ENCODE results near the gene KCNC1.

KCNC1 gene

DNA sequence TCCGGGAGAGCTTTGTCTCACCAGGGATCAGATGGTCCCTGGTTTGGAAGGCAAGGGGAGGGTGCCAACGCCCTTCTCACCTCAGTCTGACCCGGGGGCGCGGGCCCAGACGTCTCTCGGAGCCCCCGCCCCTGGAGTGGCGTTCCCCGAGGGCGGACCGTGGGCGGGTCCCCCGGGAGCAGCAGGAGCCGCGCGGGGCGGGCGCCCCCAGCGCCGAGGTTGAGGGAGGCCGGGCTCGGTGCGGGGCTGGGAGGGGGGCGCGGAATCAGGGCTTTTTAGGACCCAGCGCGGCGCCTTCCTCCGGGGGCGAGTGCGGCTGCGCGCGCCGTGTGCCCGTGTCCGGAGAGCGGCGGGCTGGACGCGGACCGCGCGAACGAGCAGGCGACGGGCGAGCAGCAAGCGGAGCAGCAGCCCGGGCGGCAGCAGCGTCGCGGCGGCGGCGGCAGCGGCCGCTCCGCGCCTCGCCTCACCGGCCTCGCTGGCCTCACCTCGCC is at the start of gene KCNC1:
Gene KCNC1, plus strand, starts transcription at position 364 of the 494 bp plus-strand sequence. CDS start 1,222 bp downstream, outside the sequence.
- peak in 1 of 2 donors; percentile 43 for DNase-seq

DNA sequence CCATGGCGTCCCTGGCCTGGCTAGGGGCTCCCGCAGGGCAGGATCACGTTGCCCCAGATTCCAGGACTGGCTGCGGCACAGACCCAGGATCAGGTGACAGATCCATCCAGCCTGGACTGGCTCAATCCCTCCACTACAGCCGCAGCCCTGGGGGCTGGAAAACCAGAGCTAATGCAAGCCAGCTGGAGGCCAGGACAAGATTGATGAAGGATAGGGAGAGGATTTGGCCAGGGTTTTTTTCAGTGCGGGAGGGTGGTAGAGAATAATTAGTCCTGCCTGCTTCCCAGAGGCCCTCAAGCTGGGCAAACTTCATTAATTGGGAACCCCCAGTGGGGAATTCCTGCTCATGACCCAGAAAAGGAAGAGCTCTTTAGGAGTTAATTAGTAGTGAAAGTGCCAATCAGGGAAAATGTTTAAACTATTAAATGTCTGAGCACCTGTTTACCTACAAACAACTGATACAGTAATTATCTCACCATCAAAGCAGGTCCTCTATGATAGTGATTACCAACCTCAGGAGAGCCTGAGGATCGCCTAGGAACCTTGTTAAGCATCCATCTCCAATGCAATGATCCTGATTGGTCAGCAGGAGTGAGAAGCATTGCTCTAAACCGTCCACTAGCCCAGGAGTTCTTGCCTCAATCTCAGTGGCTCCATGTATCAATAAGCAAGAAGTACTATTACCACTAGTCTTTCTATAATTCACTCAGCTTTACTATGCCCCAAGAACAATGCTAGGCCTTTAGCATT is 48.2 kb upstream of the KCNC1 start:
- DNase-seq = no peak

DNA sequence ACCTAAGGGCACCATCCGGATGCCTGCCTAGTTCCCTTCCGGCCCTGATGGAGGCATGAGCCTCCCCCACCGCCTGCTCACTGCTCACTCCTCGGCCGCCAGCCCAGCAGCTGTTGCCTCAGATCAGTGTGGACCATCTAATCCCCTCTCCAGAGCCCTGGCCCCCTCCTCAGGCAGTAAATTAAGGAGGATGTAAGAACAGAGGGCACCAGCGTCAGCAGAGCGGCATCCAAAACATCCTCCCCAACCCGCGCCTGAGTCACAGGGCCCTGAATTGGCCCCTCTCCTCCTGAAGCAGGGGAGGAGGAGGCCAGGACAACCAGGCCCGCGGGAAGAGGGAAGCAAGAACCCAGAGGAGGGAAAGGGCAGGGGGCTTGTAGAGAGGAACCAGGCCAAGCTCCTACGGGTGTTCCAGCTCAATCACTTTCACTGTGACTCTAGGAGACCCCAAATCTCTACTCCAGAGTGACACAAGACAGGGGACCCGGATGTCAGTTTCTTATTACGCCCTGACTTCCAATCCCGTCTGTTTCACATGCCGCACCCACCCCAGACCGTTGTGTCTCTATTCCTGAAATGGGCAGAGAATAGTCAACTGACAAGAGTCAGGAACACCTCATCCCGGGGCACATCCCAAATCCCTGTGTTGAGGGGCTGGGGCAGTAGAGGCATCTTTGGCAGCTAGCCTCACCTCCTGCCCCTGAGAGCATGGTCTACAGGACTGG is 46.5 kb upstream of the KCNC1 start:
- DNase-seq = no peak

DNA sequence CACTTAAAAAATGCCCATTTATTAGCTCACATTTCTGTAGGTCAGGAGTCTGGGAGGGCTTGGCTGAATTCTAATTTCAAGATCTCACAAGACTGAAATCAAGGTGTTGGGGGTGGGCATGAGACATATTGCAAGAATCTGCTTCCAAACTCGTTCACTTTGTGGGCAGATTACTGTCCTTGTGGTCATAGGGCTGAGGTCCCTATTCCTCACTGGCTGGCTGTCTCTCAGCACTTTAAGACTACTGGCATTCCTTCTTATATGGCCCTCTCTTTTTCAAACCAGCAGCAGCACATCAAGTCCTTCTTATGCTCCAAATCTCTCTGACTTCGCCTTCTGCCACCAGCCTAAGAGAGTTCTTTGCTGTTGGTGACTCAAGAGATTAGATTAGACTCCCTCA is 43.0 kb upstream of the KCNC1 start:
- DNase-seq = no peak

DNA sequence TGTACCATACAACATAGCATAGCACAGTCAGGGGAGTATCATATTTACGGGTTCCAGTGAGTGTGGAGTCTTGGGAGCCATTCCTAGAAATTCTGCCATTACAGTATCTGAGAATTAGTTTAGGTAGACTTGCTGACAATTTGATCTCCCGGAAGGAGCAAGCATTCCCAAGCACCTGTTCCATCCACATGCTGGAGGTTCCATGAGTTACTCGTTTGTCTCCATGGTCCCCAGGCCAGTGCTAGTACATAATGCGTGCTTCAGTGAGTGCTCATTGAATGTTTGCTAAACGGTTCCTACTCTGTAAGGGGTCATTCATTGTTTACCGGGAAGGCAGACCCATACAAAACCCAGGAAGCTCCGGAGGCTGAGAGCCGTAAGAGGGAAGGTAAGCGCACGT is 42.6 kb upstream of the KCNC1 start:
- no peak for DNase-seq

DNA sequence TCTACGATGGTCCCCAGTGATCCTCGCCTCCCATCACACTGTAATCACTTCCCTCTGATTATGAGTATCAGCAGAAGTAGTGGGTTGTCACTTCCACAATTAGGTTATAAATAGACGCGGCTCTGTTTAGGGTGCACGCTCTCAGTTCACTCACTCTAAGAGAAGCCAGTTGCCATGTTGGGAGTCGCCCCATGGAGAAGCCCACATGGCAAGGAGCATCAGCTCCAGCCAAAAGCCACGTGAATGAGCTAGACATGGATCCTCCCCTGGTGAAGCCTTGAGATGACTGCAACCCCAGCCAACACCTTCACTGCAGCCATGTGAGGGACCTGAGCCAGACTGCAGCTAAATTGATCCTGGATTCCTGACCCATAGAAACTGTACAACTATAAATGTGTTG is 41.6 kb upstream of the KCNC1 start:
- no peak for DNase-seq

DNA sequence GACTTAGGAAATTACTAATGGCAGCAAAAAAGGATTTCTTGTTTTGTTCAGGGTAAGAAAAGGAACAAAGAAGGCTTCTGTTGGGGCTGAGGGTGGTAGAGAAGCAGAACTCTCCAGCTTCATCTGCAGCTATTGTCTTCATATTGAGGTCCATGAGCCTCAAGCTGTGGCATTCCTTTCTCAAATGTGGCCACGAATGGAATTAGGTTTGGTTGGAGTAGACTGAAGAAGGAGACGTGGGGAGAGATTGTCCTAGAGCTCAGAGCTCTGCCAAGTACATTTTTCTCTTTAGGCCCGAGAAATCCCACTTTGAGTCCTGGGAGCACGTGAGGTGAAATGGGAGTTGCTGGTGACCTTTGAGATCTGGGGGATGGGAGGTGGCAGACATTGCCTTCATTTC is 41.0 kb upstream of the KCNC1 start:
- no peak for DNase-seq

DNA sequence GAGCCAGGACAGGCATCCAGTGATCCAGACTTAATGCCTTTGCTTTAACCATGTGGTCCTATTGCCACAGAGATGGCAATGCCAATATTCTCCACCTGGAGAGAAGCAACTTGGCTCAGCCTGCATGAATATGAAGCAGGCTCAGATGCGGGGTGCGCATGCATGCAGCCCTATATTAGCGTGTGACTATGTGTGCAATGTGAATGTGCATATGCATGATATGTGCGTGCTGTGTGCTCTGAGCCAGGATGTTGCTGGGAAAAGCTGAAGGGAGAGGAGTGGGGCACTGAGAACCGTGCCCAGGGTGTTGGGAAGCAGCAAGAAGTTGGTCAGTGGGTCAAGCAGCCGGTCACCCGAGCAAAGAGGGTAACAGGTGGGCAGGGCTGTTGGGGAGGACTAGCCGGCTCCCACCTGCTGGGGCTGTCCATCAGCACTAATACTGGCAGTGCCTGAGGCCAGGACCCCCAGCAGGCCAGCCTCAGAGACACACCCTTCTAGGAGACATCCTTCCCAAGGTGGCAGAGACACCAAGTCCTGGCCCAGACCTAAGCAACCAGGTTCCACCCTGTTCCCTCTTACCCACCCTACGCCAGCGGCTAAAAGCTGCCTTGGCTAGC is 40.0 kb upstream of the KCNC1 start:
- no peak for DNase-seq

DNA sequence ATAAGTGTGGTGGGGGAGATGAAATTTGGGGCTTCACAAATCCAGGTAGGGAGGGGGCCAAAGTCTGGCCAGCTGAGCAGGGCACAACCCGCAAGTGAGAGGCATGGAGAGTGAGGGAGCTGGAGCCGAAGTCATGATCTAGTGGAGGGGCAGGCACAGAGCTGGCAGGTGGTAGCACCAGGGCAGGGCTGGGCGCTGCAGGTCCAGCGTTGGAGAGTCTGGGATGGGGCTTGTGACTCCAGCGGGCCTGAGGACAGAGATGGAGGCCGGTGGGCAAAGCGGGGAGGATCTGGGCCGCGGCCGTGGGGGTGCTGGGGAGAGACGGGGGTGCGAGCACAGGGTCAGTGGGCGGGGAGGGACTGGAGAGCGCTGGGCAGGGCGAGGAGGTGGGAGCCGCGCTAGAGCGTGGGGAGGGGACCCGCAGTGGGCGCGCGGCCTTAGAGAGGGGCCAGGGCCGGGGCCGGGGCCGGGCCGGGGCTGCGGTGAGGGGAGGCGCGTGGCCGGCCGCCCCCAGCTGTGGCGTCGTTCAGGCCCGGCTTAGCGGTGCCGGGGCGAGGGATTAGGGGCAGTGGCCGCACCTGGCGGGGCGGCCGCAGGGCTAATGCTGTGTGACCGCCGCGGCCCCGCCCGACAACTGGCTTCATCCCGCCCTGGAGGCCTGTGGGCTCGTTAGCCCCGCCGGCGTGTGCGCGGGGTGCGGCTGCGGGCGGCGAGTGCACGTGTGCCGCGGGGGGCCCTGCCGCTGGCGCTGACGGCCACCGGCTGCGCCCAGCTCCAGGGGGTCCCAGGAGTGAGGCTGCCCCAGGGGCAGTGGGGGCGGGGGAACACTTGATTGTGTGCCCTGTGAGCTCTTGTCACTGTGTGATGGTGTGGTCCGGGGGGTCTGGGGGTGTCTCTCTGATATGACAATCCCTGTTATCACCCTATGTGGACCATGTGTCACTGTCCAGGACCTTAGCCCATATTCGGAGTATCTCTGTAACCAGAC is 38.8 kb upstream of the KCNC1 start:
- no peak for DNase-seq

DNA sequence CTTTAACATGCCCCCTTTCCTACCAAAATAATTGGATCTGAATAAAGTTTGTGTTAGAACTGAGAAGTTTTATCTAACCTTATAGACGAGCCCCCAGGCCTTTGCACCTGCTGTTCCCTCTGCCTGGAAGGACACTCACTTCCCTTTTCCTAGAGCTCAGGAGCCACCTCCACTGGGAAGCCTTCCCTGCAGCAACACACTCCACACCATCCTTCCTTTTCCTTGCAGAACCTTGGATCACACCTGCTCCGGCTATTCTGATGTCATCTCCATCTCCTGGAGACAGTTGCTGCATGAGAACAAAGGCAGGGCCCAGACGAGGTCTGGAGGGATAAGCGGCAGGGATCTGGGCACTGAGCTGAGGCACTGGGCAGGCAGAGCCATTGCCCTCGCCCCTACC is 37.8 kb upstream of the KCNC1 start:
- no peak for DNase-seq

DNA sequence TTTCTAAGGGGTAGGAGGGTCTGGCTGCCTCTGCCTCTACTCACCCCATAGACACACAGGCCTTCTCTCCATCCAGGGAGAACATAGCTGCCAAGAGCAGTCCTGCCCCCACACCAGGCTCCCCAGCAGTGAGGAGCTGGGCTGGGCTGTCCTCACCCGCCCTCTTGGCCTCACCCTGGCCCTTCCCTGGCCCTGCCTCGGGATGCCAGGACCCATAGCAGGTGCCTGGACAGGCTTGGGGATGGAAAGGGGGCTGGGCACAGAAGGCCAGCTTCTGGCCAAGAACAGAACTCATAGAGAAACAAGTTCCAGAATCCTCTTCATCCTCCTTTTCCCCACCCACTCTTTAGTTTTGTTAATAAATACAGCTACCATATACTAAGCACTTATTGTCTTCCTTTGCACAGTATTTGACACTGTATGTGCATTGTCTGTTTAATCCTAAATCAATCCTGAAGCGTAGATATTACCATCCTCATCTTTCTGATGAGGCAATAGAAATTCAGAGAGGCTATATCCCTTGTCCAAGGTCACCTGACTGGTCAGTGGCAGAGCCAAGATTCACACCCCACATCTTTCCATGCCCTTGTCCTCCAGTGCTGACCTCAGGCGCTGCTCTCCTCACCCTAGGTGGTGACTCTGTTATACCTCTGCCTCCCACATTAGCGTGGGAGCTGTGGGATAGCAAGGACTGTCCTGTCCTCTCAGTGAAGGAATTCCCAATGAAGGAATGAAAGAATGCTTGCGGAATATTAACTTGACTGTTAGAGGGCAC is 37.2 kb upstream of the KCNC1 start:
- no peak for DNase-seq

DNA sequence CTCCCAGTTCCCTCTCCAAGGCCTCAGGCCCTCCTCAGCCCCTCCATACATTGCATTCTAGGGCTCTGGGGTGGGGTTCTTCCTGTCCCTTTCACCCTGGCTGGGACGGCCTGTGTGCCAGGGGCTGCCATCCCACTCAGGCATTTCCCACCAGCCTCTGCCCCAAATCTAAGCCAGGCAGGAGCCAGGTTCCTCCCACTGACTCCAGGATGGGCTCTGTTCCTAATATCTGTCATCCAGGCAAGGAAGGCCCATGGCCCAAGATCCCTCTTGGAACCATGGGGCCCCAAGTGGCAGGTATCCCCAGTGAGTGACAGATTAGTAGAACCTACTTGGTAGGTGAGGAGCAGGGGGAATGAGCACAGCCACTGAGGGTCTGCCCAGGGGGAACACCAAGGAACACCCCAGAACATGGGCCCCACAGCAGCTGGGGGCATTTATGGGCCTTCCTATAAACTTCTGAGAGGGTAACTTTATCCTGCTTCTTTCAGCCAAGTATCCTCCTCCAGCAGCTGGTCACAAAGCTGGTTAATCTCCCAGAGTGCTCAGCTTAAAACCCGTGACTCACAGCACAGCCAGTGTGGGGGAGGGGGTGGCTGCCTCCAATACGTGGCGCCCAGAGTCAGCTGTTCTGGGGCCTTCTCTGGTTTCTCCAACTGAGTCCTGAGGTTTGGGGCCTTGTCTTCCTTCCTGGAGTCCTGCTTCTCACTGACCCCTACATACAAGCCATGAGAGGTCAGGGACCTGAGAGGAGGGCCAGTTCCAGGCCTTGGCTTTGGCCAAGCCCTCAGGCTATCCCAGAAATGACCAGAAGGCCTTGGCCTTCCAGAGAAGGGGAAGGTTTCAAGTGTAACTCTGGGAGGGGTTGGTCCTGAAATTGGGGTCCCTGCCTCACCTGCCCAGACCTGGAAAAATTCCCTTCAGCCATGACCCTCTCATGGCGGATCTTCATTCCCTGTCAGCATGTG is 35.1 kb upstream of the KCNC1 start:
- DNase-seq = no peak

DNA sequence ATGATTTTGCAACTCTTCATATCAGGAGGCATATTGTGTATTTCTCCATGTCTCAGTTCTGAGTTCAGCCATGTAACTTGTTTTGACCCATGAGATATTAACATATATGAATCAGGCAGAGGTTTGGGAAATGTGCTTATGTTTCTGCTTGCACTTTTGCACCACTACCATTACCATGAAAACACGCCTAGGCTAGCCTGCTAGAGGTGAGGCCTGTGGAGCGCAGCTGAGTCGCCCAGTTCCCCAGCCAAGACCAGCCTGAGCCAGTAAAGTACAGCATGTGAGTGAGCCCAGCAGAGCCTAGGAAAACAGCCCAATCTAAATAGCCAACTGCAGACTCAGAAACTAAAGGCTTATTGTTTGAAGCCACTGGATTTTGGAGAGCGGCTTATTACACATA is 33.6 kb upstream of the KCNC1 start:
- DNase-seq = no peak

DNA sequence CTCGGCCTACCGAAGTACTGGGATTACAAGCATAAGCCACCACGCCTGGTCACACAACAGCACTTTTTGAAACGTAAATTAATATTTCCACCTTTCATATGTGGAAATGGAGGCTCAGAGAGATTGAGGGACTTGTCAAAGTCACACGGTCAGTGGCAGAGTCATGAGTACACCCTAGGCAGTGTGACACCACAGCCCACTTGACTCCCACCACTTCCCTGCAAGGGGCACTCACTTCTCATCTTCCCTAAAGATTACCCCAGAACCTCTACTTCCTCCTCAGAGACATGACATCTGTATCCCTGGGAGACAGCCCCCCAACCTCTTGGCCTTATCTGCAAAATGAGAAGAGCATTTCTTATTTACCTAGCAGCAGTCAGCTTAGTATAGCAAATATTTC is 31.7 kb upstream of the KCNC1 start:
- DNase-seq = no peak

DNA sequence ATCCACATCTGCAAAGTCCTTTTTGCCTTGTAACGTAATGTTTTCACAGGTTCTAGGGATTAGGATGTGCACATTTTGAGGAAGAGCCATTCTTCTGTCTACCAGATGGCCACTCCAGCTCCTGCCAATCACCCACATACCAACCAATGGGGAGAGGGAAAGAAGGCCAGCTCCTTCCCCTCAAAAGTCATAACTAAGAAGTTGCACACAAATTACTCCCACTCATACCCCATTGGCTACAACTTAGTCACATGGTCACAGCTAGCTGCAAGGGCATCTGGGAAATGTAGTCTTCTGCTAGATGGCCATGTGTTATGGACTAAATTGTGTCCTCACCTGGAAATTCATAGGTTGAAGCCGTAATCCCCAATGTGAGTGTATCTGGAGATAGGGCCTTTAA is 30.6 kb upstream of the KCNC1 start:
- DNase-seq = no peak

DNA sequence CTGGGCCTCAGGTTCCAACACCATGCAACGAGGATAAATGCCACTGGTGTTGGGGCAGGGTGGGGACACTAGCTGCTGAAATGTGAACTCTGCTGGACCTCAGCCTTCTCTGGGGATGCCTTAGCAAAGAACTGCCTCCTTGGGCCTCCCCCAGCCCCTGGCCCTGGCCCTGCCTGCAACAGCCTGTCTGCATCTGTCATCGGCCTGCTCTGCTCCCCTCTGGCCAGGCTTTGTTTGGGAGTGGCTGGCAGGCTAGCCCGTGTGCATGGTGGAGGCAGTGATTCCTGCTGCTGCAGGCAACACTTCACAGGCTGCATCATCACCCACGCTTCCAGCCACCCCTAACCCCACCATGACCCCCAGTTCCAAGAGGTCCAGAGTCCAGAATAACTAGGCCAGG is 26.8 kb upstream of the KCNC1 start:
- no peak for DNase-seq

DNA sequence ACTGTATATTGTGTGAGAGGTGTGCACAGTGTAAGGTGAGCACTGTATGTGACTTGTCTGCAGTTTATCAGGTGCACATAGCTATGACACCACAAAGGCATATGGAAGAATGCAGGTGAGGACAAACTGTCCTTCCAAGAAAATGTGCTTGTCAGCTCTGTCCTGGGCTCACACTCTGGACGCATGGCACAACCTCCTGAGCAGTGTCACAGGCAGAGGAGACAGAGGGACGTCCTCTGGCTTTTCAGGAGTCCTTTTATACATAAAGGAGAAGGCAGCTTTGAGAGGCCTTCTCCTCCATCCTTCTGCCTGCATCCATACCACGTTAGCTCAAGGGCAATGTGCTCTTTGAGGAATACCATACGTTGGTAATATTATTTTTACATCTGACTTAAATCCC is 22.7 kb upstream of the KCNC1 start:
- DNase-seq = no peak

DNA sequence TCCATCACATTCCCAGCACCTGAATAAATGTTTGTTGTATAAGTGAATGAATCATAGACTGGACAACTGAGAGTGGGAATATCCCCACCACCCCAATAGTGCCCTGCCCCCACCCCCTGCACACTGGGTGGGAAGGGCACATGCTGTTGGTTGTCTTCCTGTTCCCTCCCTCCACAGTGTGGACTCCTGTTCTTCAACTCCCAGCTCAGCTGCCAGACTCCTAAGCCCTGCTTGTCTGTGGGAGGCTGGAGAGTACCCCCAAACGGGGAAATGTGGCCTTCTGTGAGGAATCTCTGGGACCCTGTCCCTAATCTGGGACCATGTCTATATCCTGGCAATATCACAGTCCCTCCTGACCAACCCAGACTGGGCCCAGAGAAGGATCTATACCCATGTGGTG is 20.7 kb upstream of the KCNC1 start:
- DNase-seq = no peak

DNA sequence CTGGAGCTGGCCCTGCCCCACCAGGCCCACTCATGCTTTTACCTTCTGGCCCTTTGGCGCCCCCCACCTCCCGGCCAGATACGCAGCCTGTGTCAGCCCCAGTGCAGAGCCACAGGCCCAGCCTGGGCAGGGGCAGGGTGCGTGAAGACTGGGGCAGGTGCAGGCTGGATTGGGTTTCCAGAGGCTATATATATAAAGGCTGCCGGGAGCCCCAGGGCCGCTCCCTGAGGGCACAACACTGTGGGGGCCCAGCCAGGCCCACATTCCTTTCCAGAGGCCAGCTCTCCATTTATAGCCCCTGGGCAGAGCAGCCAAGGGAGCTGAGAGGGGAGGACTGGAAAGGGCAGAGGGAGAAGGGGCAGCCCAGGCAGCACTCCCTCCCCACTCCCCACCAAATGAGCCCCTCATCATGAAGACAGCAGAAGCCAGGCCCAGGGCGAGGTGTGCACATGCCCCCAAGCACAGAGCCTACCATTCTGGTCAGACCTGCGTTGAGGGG is 20.2 kb upstream of the KCNC1 start:
- DNase-seq = no peak

DNA sequence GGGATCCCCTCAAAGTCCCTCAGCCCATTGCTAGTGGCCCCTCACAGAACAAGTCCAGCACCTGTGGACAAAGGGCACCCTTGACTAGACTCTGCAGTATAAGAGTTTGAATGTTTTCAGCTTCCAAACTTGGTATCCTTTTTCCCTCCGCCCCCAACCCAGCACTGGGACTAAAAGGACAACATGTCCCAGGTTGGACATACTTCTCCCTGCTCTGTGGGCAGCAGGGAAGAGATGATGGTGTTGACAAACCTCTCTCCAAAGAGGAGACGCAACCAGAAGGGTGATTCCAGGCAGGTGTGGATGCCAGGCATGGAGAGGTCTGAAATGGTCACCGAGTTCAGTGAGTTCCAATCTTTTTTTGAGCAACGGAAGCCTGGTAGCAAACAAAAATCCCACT is 19.7 kb upstream of the KCNC1 start:
- DNase-seq = no peak

Measured in hippocampal formation (tissue), 2 donors.